Keratinocyte (primary cell): Measurements from ENCODE around the gene IL31RA. TPM values are rescaled to one million over a fixed set of nuclear protein-coding genes. Genes with fewer than 3 reads are reported as not detected.

Source experiments
- DNase-seq: peaks from one replicate; pipeline ENCODE4 v3.0.0-alpha.2; 2011; ENCODE audit warnings: low read depth, missing footprints, low spot score
- FAIRE-seq: peaks from 2 replicates; lab custom pipeline; 2011; peaks lifted over from hg19 to GRCh38; lab: Jason Lieb, UNC
- H2AFZ ChIP-seq: 2 replicates; pipeline ENCODE4 v1.6.0; 2012; ENCODE audit warnings: low read length, control low read depth, inconsistent platforms; ENCODE audit not compliant: control insufficient read depth
- H3K27ac ChIP-seq: 2 replicates; pipeline ENCODE4 v1.5.1; 2011; ENCODE audit warnings: low read length; ENCODE audit not compliant: control insufficient read depth, insufficient read depth
- H3K27me3 ChIP-seq: 3 replicates; pipeline ENCODE4 v1.6.0; 2011; ENCODE audit warnings: low read length; ENCODE audit not compliant: control insufficient read depth, insufficient read depth; ENCODE audit errors: extremely low read depth
- H3K36me3 ChIP-seq, 2 experiments: 2 replicates in 1 of 2; 3 replicates in 1 of 2; pipeline ENCODE4 v1.5.1; 2011; ENCODE audit warnings: low read length in 2 of 2, mild to moderate bottlenecking in 1 of 2; ENCODE audit not compliant: control insufficient read depth in 2 of 2, insufficient read depth in 2 of 2; ENCODE audit errors: extremely low read depth in 1 of 2
- H3K4me1 ChIP-seq: 3 replicates; pipeline ENCODE4 v1.5.1; 2011; ENCODE audit warnings: low read length; ENCODE audit not compliant: control insufficient read depth, insufficient read depth; ENCODE audit errors: extremely low read depth
- H3K4me2 ChIP-seq: 3 replicates; pipeline ENCODE4 v1.6.0; 2011; ENCODE audit warnings: low read depth, low read length; ENCODE audit not compliant: control insufficient read depth, insufficient read depth; ENCODE audit errors: extremely low read depth
- H3K4me3 ChIP-seq, 3 experiments: fragments of 200-600 bp in 1 of 3; sonication (generic) in 1 of 3; 2 replicates in 2 of 3; 3 replicates in 1 of 3; pipeline ENCODE4 v1.5.1; 2011 to 2016; ENCODE audit warnings: low read length in 3 of 3, mild to moderate bottlenecking in 3 of 3, control low read depth in 2 of 3, inconsistent platforms in 1 of 3, low read depth in 1 of 3, mixed read lengths in 1 of 3, mixed run types in 1 of 3, moderate library complexity in 1 of 3; ENCODE audit not compliant: control insufficient read depth in 2 of 3, insufficient read depth in 2 of 3; ENCODE audit errors: extremely low read depth in 1 of 3
- H3K79me2 ChIP-seq: 2 replicates; pipeline ENCODE4 v1.6.0; 2012; ENCODE audit warnings: low read length; ENCODE audit not compliant: control insufficient read depth, insufficient read depth
- H3K9ac ChIP-seq: 3 replicates; pipeline ENCODE4 v1.6.0; 2011; ENCODE audit warnings: low read length; ENCODE audit not compliant: control insufficient read depth, insufficient read depth; ENCODE audit errors: extremely low read depth
- H3K9me1 ChIP-seq: 3 replicates; pipeline ENCODE4 v1.6.0; 2011; ENCODE audit warnings: low read length; ENCODE audit not compliant: control insufficient read depth, insufficient read depth; ENCODE audit errors: extremely low read depth
- H3K9me3 ChIP-seq: 2 replicates; pipeline ENCODE4 v1.5.1; 2012; ENCODE audit warnings: low read depth, low read length; ENCODE audit not compliant: control insufficient read depth
- H4K20me1 ChIP-seq: 3 replicates; pipeline ENCODE4 v1.6.0; 2011; ENCODE audit warnings: low read length; ENCODE audit not compliant: control insufficient read depth, insufficient read depth; ENCODE audit errors: extremely low read depth
- CTCF ChIP-seq, 3 experiments: IDR thresholded peaks in 1 of 3; conservative IDR thresholded peaks in 1 of 3; optimal IDR thresholded peaks in 1 of 3; 2 replicates in 2 of 3; 3 replicates in 1 of 3; pipeline versions ENCODE3 to v1.5.1; 2011; ENCODE audit warnings: low read length in 3 of 3, mild to moderate bottlenecking in 3 of 3, moderate library complexity in 2 of 3, control low read depth in 1 of 3, inconsistent platforms in 1 of 3; ENCODE audit not compliant: insufficient read depth in 2 of 3; ENCODE audit errors: extremely low read depth in 1 of 3
- EZH2 ChIP-seq: IDR thresholded peaks from one replicate; pipeline ENCODE4 v1.6.1; 2012; ENCODE audit warnings: inconsistent platforms, mild to moderate bottlenecking, low read length, moderate library complexity
- dilution Hi-C: fragments of 300-500 bp; cut with MboI; formaldehyde crosslinking; loops from one replicate; pipeline ENCODE4 v1.7.0; 2020; ENCODE audit warnings: low sequenced_read_pairs; ENCODE audit not compliant: extremely low pct_ligation_motif_present
- polyA plus RNA-seq, 5 experiments: library from polyadenylated mRNA; depleted of rRNA in 3 of 5; stranded (reverse) in 3 of 5; stranded (forward) in 1 of 5; unstranded in 1 of 5; fragments of >200 nt; gene quantifications; 1 replicate in 1 of 5; 2 replicates in 3 of 5; 3 replicates in 1 of 5; pipeline versions ENCODE4 v1.2.1 to v1.2.3, GENCODE V29; 2011 to 2012; ENCODE audit warnings: missing spikeins in 2 of 5, low read depth in 1 of 5, low replicate concordance in 1 of 5

Gene IL31RA
- polyA plus RNA-seq, 1 donor (not counting 4 experiments of a cell fraction or from before 2014, with no cell fraction given): 6.0 TPM

- H3K9me1 ChIP-seq: no peaks in the 10 kb centered on the region
- H2AFZ ChIP-seq: no peak overlapping the region
- FAIRE-seq (no peak), DNase-seq (no peak)
- H3K9ac ChIP-seq: no peak overlapping the region
- H3K9me3 ChIP-seq: no peaks in the 10 kb centered on the region
- no peaks in the 10 kb centered on the region for H3K36me3 ChIP-seq
- no peaks in the 10 kb centered on the region for H4K20me1 ChIP-seq
- H3K4me2 ChIP-seq: no peak overlapping the region
- no peaks in the 10 kb centered on the region for H3K27me3 ChIP-seq
- dilution Hi-C loops: no loop called here
- H3K79me2 ChIP-seq: no peaks in the 10 kb centered on the region
- no peak for TF ChIP-seq EZH2
- TF ChIP-seq CTCF (optimal IDR thresholded peaks at IDR 0.05 in 1 of 3, IDR thresholded peaks at IDR 0.05 in 1 of 3, conservative IDR thresholded peaks at IDR 0.05 in 1 of 3; ENCODE audit: extremely low read depth in 1 of 3, insufficient read depth in 2 of 3, low read length in 3 of 3): no peak
- H3K4me3 ChIP-seq: no peak overlapping the region
- no peak overlapping the region for H3K27ac ChIP-seq
- H3K4me1 ChIP-seq: no peaks in the 10 kb centered on the region
Observed at GRCh38 chr5:55923865-55924500, 72.8 kb downstream of the IL31RA start.

- Histone ChIP-seq H3K36me3 (no peaks in the 10 kb centered on the region), H4K20me1 (no peaks in the 10 kb centered on the region), H3K4me3 (no peak overlapping the region), H3K9me1 (no peaks in the 10 kb centered on the region), H3K27me3 (no peaks in the 10 kb centered on the region), H3K4me2 (no peak overlapping the region), H2AFZ (no peak overlapping the region), H3K4me1 (no peaks in the 10 kb centered on the region), H3K9me3 (no peaks in the 10 kb centered on the region), H3K27ac (no peak overlapping the region), H3K9ac (no peak overlapping the region), H3K79me2 (no peaks in the 10 kb centered on the region)
- DNase-seq: no peak
- dilution Hi-C loops: no loop called here
- FAIRE-seq: no peak
- no peak for TF ChIP-seq EZH2
- TF ChIP-seq CTCF (optimal IDR thresholded peaks at IDR 0.05 in 1 of 3, IDR thresholded peaks at IDR 0.05 in 1 of 3, conservative IDR thresholded peaks at IDR 0.05 in 1 of 3; ENCODE audit: extremely low read depth in 1 of 3, insufficient read depth in 2 of 3, low read length in 3 of 3): no peak
Observed at GRCh38 chr5:55924744-55925143, 73.6 kb downstream of the IL31RA start.
